Thoracic aorta (tissue), 2 donors: ENCODE measurements around the gene DLL1. TPM values are rescaled to one million over a fixed set of nuclear protein-coding genes. Genes with fewer than 3 reads are reported as not detected.

ENCODE experiments used
- ATAC-seq: fragments of 150-250 bp; one replicate; pipeline ENCODE4 v1.8.0; 2017; ENCODE audit warnings: low read depth; ENCODE audit not compliant: insufficient number of reproducible peaks, low FRiP score
- DNase-seq: peaks from one replicate; pipeline ENCODE4 v3.0.0-alpha.2; 2020; ENCODE audit warnings: low spot score
- H3K27ac ChIP-seq, 2 donors: fragments of 200-600 bp; sonication (generic); 1 replicate in 1 of 2; 2 replicates in 1 of 2; pipeline ENCODE4 v1.5.1; 2016; ENCODE audit warnings: mild to moderate bottlenecking in 2 of 2, moderate library complexity in 2 of 2
- H3K27me3 ChIP-seq: fragments of 200-600 bp; sonication (generic); replicated peaks from 2 replicates; pipeline ENCODE4 v1.6.0; 2016; ENCODE audit warnings: mild to moderate bottlenecking; ENCODE audit not compliant: insufficient read depth
- H3K36me3 ChIP-seq: fragments of 200-600 bp; sonication (generic); one replicate; pipeline ENCODE4 v1.5.1; 2016
- H3K4me1 ChIP-seq, 2 donors: fragments of 200-600 bp; sonication (generic); 1 replicate in 1 of 2; 2 replicates in 1 of 2; pipeline versions ENCODE4 v1.5.1 to v1.6.0; 2016; ENCODE audit warnings: low read depth in 2 of 2, mild to moderate bottlenecking in 1 of 2; ENCODE audit not compliant: control insufficient read depth in 1 of 2
- H3K4me3 ChIP-seq: fragments of 200-600 bp; sonication (generic); 2 replicates; pipeline ENCODE4 v1.5.1; 2016; ENCODE audit warnings: mild to moderate bottlenecking
- H3K9me3 ChIP-seq: fragments of 200-600 bp; sonication (generic); 2 replicates; pipeline ENCODE4 v1.5.1; 2016
- total RNA-seq, 2 donors: library from RNA; depleted of rRNA; stranded (reverse); fragments of >200 nt; gene quantifications; one replicate each; pipeline versions ENCODE4 v1.1.0 to v1.2.3, GENCODE V29; 2016
- TF ChIP-seq, protein P1 (sequence below): fragments of 200-600 bp; sonication (generic); IDR thresholded peaks from one replicate; pipeline ENCODE4 v1.5.1; 2019; ENCODE audit warnings: antibody characterized with exemption

The DLL1 gene
- total RNA-seq, 2 donors from 2014 or later = 6.1 to 12.6 TPM

DNA sequence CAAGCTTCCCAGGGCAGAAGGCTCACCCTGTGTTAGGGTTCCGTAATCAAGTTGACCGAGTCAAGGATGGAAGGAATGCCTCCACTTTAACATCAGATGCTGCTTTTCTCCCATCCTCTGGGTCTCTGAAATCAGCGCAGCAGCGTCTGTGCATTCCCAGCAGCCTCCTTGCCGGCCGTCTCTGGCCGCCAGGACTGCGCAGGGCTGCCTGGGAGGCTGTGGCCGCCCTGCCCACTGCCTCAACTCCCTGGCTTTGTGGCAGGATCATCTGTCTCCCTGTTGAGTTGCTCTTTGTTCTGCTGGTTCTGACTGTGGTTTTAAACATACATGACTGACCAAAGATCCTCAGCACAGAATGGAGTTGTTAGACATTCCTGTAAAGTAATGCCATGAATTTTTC lies 56.5 kb downstream of the DLL1 start:
- no peak for ATAC-seq
- no peaks in the 10 kb centered on the region for H3K4me1 ChIP-seq
- no peak overlapping the region for H3K27ac ChIP-seq
- no peak overlapping the region for H3K4me3 ChIP-seq
- DNase-seq = no peak
- H3K9me3 ChIP-seq = no peaks in the 10 kb centered on the region
- no peaks in the 10 kb centered on the region for H3K36me3 ChIP-seq
- no peaks in the 10 kb centered on the region for H3K27me3 ChIP-seq
- TF ChIP-seq, protein P1, sequence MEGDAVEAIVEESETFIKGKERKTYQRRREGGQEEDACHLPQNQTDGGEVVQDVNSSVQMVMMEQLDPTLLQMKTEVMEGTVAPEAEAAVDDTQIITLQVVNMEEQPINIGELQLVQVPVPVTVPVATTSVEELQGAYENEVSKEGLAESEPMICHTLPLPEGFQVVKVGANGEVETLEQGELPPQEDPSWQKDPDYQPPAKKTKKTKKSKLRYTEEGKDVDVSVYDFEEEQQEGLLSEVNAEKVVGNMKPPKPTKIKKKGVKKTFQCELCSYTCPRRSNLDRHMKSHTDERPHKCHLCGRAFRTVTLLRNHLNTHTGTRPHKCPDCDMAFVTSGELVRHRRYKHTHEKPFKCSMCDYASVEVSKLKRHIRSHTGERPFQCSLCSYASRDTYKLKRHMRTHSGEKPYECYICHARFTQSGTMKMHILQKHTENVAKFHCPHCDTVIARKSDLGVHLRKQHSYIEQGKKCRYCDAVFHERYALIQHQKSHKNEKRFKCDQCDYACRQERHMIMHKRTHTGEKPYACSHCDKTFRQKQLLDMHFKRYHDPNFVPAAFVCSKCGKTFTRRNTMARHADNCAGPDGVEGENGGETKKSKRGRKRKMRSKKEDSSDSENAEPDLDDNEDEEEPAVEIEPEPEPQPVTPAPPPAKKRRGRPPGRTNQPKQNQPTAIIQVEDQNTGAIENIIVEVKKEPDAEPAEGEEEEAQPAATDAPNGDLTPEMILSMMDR = no peak

DNA sequence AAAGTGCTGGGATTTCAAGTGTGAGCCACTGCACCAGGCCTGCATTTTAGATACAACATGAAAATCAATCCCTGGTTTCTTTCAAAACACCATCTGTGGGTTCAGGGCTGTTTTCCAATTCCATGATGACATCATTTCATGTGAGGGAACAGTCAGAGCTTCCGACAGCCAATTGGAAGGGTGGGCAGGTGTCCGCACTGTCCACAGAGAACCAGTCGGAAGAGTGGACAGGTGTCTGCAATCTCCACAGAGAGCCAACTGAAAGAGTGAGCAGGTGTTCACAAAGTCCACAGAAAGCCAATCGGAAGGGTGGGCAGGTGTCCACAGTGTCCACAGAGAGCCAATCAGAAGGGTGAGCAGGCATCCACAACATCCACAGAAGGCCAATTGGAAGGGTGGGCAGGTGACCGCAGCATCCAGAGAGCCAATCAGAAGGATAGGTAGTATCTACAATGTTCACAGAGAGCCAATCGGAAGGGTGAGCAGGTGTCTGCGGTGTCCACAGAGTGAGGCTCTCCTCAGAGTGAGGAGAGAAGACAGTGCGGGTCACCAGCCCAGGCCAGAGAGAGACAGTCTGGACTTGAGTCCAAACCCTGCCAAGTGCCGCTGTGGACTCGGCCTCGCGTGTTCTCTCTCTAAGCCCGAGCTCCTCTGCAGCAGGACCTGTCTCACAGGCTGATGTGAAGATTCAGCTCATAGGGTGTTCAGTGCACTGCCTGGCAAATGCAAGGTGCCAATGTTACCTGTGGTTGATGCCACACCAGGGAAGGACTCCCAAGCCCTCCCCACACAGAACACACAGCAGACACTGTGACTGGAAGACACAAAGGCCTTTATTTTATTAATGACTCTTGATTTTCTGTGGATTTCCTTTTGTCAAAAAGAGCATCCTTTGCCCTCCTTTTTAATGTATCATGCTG lies 57.3 kb downstream of the DLL1 start:
- ATAC-seq = no peak
- Histone ChIP-seq H3K36me3 (no peaks in the 10 kb centered on the region), H3K4me1 (no peaks in the 10 kb centered on the region), H3K9me3 (no peaks in the 10 kb centered on the region), H3K27me3 (no peaks in the 10 kb centered on the region), H3K27ac (no peak overlapping the region), H3K4me3 (no peak overlapping the region)
- TF ChIP-seq, protein P1 = no peak
- DNase-seq = no peak

Other genes starting within 250 kb of the DLL1 start
- gene FAM120B, start 15.7 kb upstream of the DLL1 start, total RNA-seq = 10 to 100 TPM; 21.0 to 24.1 TPM